GM23338 (cell line): Measurements from ENCODE around the gene IKZF3. TPM values are rescaled to one million over a fixed set of nuclear protein-coding genes. Genes with fewer than 3 reads are reported as not detected.
"Not testable (repeated sequence)": the region's sequence is repeated elsewhere in the genome, so short reads cannot be mapped to it uniquely, and the experiment has no call there.

Source experiments
- ATAC-seq: fragments of 200-7000 bp; cut with Tn5 transposase; 3 replicates; pipeline ENCODE4 v1.9.1; 2020
- DNase-seq: peaks from one replicate; pipeline ENCODE4 v3.0.0-alpha.2; 2015; ENCODE audit warnings: low spot score
- H2AFZ ChIP-seq: fragments of 200-600 bp; sonication (generic); 2 replicates; pipeline ENCODE4 v1.8.0; 2016; ENCODE audit warnings: antibody characterized with exemption, mild to moderate bottlenecking, moderate library complexity
- H3F3A ChIP-seq: fragments of 200-600 bp; sonication (generic); replicated peaks from 2 replicates; pipeline ENCODE4 v1.8.0; 2017; ENCODE audit warnings: antibody characterized with exemption, mixed run types, low read depth
- H3K27ac ChIP-seq: fragments of 200-600 bp; sonication (generic); 2 replicates; pipeline ENCODE4 v1.6.1; 2016; ENCODE audit warnings: low read depth
- H3K27me3 ChIP-seq: fragments of 200-600 bp; sonication (generic); 2 replicates; pipeline ENCODE4 v1.8.0; 2016; ENCODE audit warnings: mild to moderate bottlenecking, mixed run types, moderate library complexity; ENCODE audit not compliant: insufficient read depth
- H3K36me3 ChIP-seq: fragments of 200-600 bp; sonication (generic); 2 replicates; pipeline ENCODE4 v1.8.0; 2016; ENCODE audit warnings: mild to moderate bottlenecking; ENCODE audit not compliant: insufficient read depth
- H3K4me1 ChIP-seq: fragments of 200-600 bp; sonication (generic); 2 replicates; pipeline ENCODE4 v1.8.0; 2016; ENCODE audit warnings: mild to moderate bottlenecking, moderate library complexity; ENCODE audit not compliant: insufficient read depth
- H3K4me2 ChIP-seq: fragments of 200-600 bp; sonication (generic); 2 replicates; pipeline ENCODE4 v1.7.1; 2017; ENCODE audit warnings: mixed run types
- H3K4me3 ChIP-seq: fragments of 200-600 bp; sonication (generic); 2 replicates; pipeline ENCODE4 v1.6.1; 2016; ENCODE audit warnings: mixed run types
- H3K79me2 ChIP-seq: fragments of 200-600 bp; sonication (generic); replicated peaks from 2 replicates; pipeline ENCODE4 v1.8.0; 2017; ENCODE audit warnings: mild to moderate bottlenecking; ENCODE audit not compliant: insufficient read depth
- H3K9me2 ChIP-seq: fragments of 200-600 bp; sonication (generic); 2 replicates; pipeline ENCODE4 v1.8.0; 2017; ENCODE audit not compliant: insufficient read depth
- H4K20me1 ChIP-seq: fragments of 200-600 bp; sonication (generic); replicated peaks from 2 replicates; pipeline ENCODE4 v1.8.0; 2017; ENCODE audit warnings: mild to moderate bottlenecking; ENCODE audit not compliant: insufficient read depth
- H3K27ac Mint-ChIP-seq: 2 replicates; pipeline ENCODE4 v1.8.0; 2020; ENCODE audit warnings: inconsistent platforms, mild to moderate bottlenecking, moderate library complexity, mixed read lengths
- H3K27me3 Mint-ChIP-seq: 3 replicates; pipeline ENCODE4 v1.8.0; 2022; ENCODE audit warnings: low read depth, mild to moderate bottlenecking, moderate library complexity, mixed read lengths, inconsistent platforms; ENCODE audit not compliant: insufficient read depth, poor library complexity
- H3K36me3 Mint-ChIP-seq: 3 replicates; pipeline ENCODE4 v1.8.0; 2021; ENCODE audit warnings: low read depth, mild to moderate bottlenecking, inconsistent platforms, moderate library complexity, mixed read lengths
- H3K4me1 Mint-ChIP-seq: 3 replicates; pipeline ENCODE4 v1.8.0; 2020; ENCODE audit warnings: mild to moderate bottlenecking, inconsistent platforms, mixed read lengths
- H3K4me3 Mint-ChIP-seq: 3 replicates; pipeline ENCODE4 v1.8.0; 2021; ENCODE audit warnings: moderate library complexity, mild to moderate bottlenecking, inconsistent platforms, mixed read lengths
- H3K9me3 Mint-ChIP-seq: 3 replicates; pipeline ENCODE4 v1.8.0; 2020; ENCODE audit warnings: moderate library complexity, mild to moderate bottlenecking, inconsistent platforms, mixed read lengths
- CTCF ChIP-seq, 2 experiments: fragments of 200-600 bp in 1 of 2; sonication (generic) in 1 of 2; conservative IDR thresholded peaks; 2 replicates each; pipeline versions ENCODE4 v1.5.1 to v1.6.1; 2016 to 2017; ENCODE audit warnings: antibody characterized with exemption in 2 of 2, low read depth in 2 of 2, mild to moderate bottlenecking in 2 of 2, moderate library complexity in 1 of 2
- ETS1 ChIP-seq: IDR thresholded peaks from 2 replicates; pipeline ENCODE4 v1.6.1; 2016; ENCODE audit warnings: antibody characterized with exemption
- EZH2phosphoT487 ChIP-seq: fragments of 200-600 bp; sonication (generic); IDR thresholded peaks from one replicate; pipeline ENCODE4 v1.8.1; 2018; ENCODE audit warnings: antibody characterized with exemption; ENCODE audit not compliant: unreplicated experiment
- NANOG ChIP-seq: IDR thresholded peaks from 2 replicates; pipeline ENCODE4 v1.6.1; 2016; ENCODE audit warnings: antibody characterized with exemption, borderline replicate concordance
- POLR2AphosphoS5 ChIP-seq: IDR thresholded peaks from 2 replicates; pipeline ENCODE4 v1.6.1; 2016; ENCODE audit warnings: antibody characterized with exemption, low read depth
- ZNF331 ChIP-seq: fragments of 250-450 bp; sonication (Bioruptor Pico); IDR thresholded peaks from 2 replicates; pipeline ENCODE4 v1.5.0; 2020; ENCODE audit warnings: low read depth, mild to moderate bottlenecking, moderate library complexity
- ZNF462 ChIP-seq: fragments of 250-450 bp; sonication (Bioruptor Pico); IDR thresholded peaks from 2 replicates; pipeline ENCODE4 v1.5.0; 2020; ENCODE audit warnings: mild to moderate bottlenecking, moderate library complexity
- polyA plus RNA-seq: library from polyadenylated mRNA; unstranded; fragments of >200 nt; fragmentation: Nextera tagmentation; extraction: Ambion mirVana; gene quantifications from 2 replicates; pipeline ENCODE4 v1.2.1, GENCODE V29; 2016
- total RNA-seq: library from RNA; depleted of rRNA; stranded (reverse); fragments of >200 nt; shearing (Covaris generic); gene quantifications from 2 replicates; pipeline ENCODE4 v1.2.3, GENCODE V29; 2014

IKZF3 gene
- total and polyA plus RNA-seq, 2 experiments from 2014 or later = 0.11 to 0.76 TPM

GRCh38 chr17:39850186-39850585 lies 13.9 kb downstream of the IKZF3 start:
- H3K4me1 ChIP-seq, ATAC-seq, H3K79me2 ChIP-seq, H3K27ac ChIP-seq, H2AFZ ChIP-seq, H3K4me3 ChIP-seq, H3K4me3 Mint-ChIP-seq, H3K27me3 Mint-ChIP-seq, H3K4me2 ChIP-seq, H3K4me1 Mint-ChIP-seq, H3K27me3 ChIP-seq, H3K9me2 ChIP-seq, DNase-seq, H4K20me1 ChIP-seq, H3K27ac Mint-ChIP-seq, H3K36me3 ChIP-seq, H3K36me3 Mint-ChIP-seq, H3F3A ChIP-seq, H3K9me3 Mint-ChIP-seq: not testable (repeated sequence)

- H3K27ac ChIP-seq = no peak overlapping the region
- H4K20me1 ChIP-seq = no peaks in the 10 kb centered on the region
- Mint-ChIP-seq H3K36me3 (no peaks in the 10 kb centered on the region), H3K27ac (no peak overlapping the region), H3K4me3 (no peak overlapping the region), H3K4me1 (peaks cover 4% of the 10 kb centered on the region; the same call in 1 of the 3 replicates), H3K27me3 (peaks cover 2% of the 10 kb centered on the region), H3K9me3 (no peaks in the 10 kb centered on the region)
- no peaks in the 10 kb centered on the region for H3K36me3 ChIP-seq
- no peaks in the 10 kb centered on the region for H3F3A ChIP-seq
- DNase-seq (no peak), ATAC-seq (no peak)
- no peak overlapping the region for H3K4me3 ChIP-seq
- H2AFZ ChIP-seq = no peak overlapping the region
- no peaks in the 10 kb centered on the region for H3K27me3 ChIP-seq
- H3K4me2 ChIP-seq = no peak overlapping the region
- H3K4me1 ChIP-seq = no peaks in the 10 kb centered on the region
- TF ChIP-seq ZNF331 (CRISPR knock-in tag) (no peak), CTCF (conservative IDR thresholded peaks at IDR 0.05; ENCODE audit: low read depth in 2 of 2) (no peak), POLR2AphosphoS5 (no peak), ZNF462 (no peak), ETS1 (no peak), EZH2phosphoT487 (no peak), NANOG (no peak)
- 0 out of 2 replicates have a peak, but pooled peaks cover 3% of the 10 kb centered on the region for H3K9me2 ChIP-seq
- H3K79me2 ChIP-seq = no peaks in the 10 kb centered on the region
Measured at GRCh38 chr17:39848600-39848999, 15.5 kb downstream of the IKZF3 start.
